HepG2 (cell line): ENCODE results near the gene PMVK. TPM values are rescaled to one million over a fixed set of nuclear protein-coding genes. Genes with fewer than 3 reads are reported as not detected.

Source experiments
- AGO1 ChIP-seq: fragments of 200-400 bp; formaldehyde crosslinking; IDR thresholded peaks from 2 replicates; pipeline ENCODE4 v1.6.1; 2017; ENCODE audit warnings: mild to moderate bottlenecking, low read depth, low read length, moderate library complexity; ENCODE audit not compliant: poor library complexity, severe bottlenecking
- ATRX ChIP-seq: sonication (generic); formaldehyde crosslinking; IDR thresholded peaks from 2 replicates; pipeline ENCODE4 v1.4.0; 2020; ENCODE audit warnings: missing genetic modification reagents, borderline replicate concordance
- EED ChIP-seq: sonication (generic); formaldehyde crosslinking; IDR thresholded peaks from 2 replicates; pipeline ENCODE4 v1.5.0; 2020; ENCODE audit warnings: mild to moderate bottlenecking, missing genetic modification reagents
- MYNN ChIP-seq: sonication (generic); formaldehyde crosslinking; IDR thresholded peaks from 2 replicates; pipeline ENCODE4 v1.4.0; 2020; ENCODE audit warnings: mild to moderate bottlenecking, low read depth, missing genetic modification reagents
- NFATC3 ChIP-seq: sonication (generic); formaldehyde crosslinking; IDR thresholded peaks from 2 replicates; pipeline ENCODE4 v1.5.1; 2020; ENCODE audit warnings: mild to moderate bottlenecking, missing genetic modification reagents
- NFE2 ChIP-seq: sonication (generic); formaldehyde crosslinking; IDR thresholded peaks from 2 replicates; pipeline ENCODE4 v1.4.0; 2020; ENCODE audit warnings: missing genetic modification reagents
- PHF21A ChIP-seq: sonication (generic); formaldehyde crosslinking; IDR thresholded peaks from 2 replicates; pipeline ENCODE4 v1.5.0; 2020; ENCODE audit warnings: mild to moderate bottlenecking, missing genetic modification reagents
- PLSCR1 ChIP-seq: sonication (generic); formaldehyde crosslinking; IDR thresholded peaks from 2 replicates; pipeline ENCODE4 v1.5.0; 2020; ENCODE audit warnings: missing genetic modification reagents, mild to moderate bottlenecking, borderline replicate concordance
- SMAD3 ChIP-seq: sonication (generic); formaldehyde crosslinking; IDR thresholded peaks from 2 replicates; pipeline ENCODE4 v1.4.0; 2020; ENCODE audit warnings: missing genetic modification reagents
- STAG1 ChIP-seq: sonication (generic); formaldehyde crosslinking; IDR thresholded peaks from 2 replicates; pipeline ENCODE4 v1.4.0; 2020; ENCODE audit warnings: missing genetic modification reagents
- TFDP2 ChIP-seq: sonication (generic); formaldehyde crosslinking; IDR thresholded peaks from 2 replicates; pipeline ENCODE4 v1.4.0; 2020; ENCODE audit warnings: missing genetic modification reagents
- THYN1 ChIP-seq: sonication (generic); formaldehyde crosslinking; IDR thresholded peaks from 2 replicates; pipeline ENCODE4 v1.8.1; 2023; ENCODE audit warnings: low read depth, mild to moderate bottlenecking, moderate library complexity, missing genetic modification reagents, borderline replicate concordance
- ZNF180 ChIP-seq: sonication (generic); formaldehyde crosslinking; IDR thresholded peaks from 2 replicates; pipeline ENCODE4 v1.4.0; 2020; ENCODE audit warnings: low read depth, missing genetic modification reagents, borderline replicate concordance
- ZNF234 ChIP-seq: sonication (generic); formaldehyde crosslinking; conservative IDR thresholded peaks from 2 replicates; pipeline ENCODE4 v1.5.1; 2020; ENCODE audit warnings: mild to moderate bottlenecking, missing genetic modification reagents
- ZNF337 ChIP-seq: sonication (generic); formaldehyde crosslinking; IDR thresholded peaks from 2 replicates; pipeline ENCODE4 v1.5.1; 2020; ENCODE audit warnings: missing genetic modification reagents, low read depth, mild to moderate bottlenecking, borderline replicate concordance
- ZNF484 ChIP-seq: sonication (generic); formaldehyde crosslinking; IDR thresholded peaks from 2 replicates; pipeline ENCODE4 v1.5.1; 2020; ENCODE audit warnings: mild to moderate bottlenecking, low read depth, missing genetic modification reagents, borderline replicate concordance
- ZNF644 ChIP-seq: IDR thresholded peaks from 2 replicates; pipeline ENCODE4 v1.6.1; 2016; ENCODE audit warnings: low read depth
- ZNF7 ChIP-seq: IDR thresholded peaks from 2 replicates; pipeline ENCODE4 v1.6.1; 2016; ENCODE audit warnings: missing biosample characterization, missing genetic modification reagents
- ZNF768 ChIP-seq: sonication (generic); formaldehyde crosslinking; IDR thresholded peaks from 2 replicates; pipeline ENCODE4 v1.4.0; 2020; ENCODE audit warnings: missing genetic modification reagents
- ZNF773 ChIP-seq: sonication (generic); formaldehyde crosslinking; IDR thresholded peaks from 2 replicates; pipeline ENCODE4 v1.4.0; 2020; ENCODE audit warnings: missing genetic modification reagents, borderline replicate concordance
- ZNF879 ChIP-seq: sonication (generic); formaldehyde crosslinking; IDR thresholded peaks from 2 replicates; pipeline ENCODE4 v1.8.1; 2023; ENCODE audit warnings: missing genetic modification reagents
- ZSCAN25 ChIP-seq: sonication (generic); formaldehyde crosslinking; IDR thresholded peaks from 2 replicates; pipeline ENCODE4 v1.8.0; 2022; ENCODE audit warnings: mild to moderate bottlenecking, missing genetic modification reagents
- polyA plus RNA-seq, 8 experiments: library from polyadenylated mRNA; depleted of rRNA in 3 of 8; stranded (reverse) in 7 of 8; unstranded in 1 of 8; fragments of >200 nt; fragmentation: Illumina TruSeq in 4 of 8; extraction: Trizol in 4 of 8; gene quantifications; 2 replicates each; pipeline versions ENCODE4 v1.2.1 to v1.2.3, GENCODE V29; 2011 to 2016; ENCODE audit warnings: low read depth in 4 of 8, missing spikeins in 1 of 8, mixed read lengths in 1 of 8; ENCODE audit not compliant: insufficient read depth in 1 of 8
- total RNA-seq, 5 experiments: library from RNA; depleted of rRNA; stranded (reverse); fragments of >200 nt; fragmentation: Illumina TruSeq; extraction: Trizol; gene quantifications; 2 replicates each; pipeline ENCODE4 v1.2.3, GENCODE V29; 2016; ENCODE audit warnings: low read depth in 1 of 5
- TF ChIP-seq, protein P1 (sequence below): sonication (generic); formaldehyde crosslinking; IDR thresholded peaks from 2 replicates; pipeline ENCODE4 v1.8.1; 2023; ENCODE audit warnings: missing genetic modification reagents, mild to moderate bottlenecking, borderline replicate concordance
- TF ChIP-seq, protein P2 (sequence below): sonication (generic); formaldehyde crosslinking; IDR thresholded peaks from 2 replicates; pipeline ENCODE4 v1.4.0; 2020; ENCODE audit warnings: missing genetic modification reagents

The PMVK gene
- total and polyA plus RNA-seq, 2 of the 13 experiments (the other 11 are each of a cell fraction or from before 2014, with no cell fraction given): 3.9 to 12.6 TPM

DNA sequence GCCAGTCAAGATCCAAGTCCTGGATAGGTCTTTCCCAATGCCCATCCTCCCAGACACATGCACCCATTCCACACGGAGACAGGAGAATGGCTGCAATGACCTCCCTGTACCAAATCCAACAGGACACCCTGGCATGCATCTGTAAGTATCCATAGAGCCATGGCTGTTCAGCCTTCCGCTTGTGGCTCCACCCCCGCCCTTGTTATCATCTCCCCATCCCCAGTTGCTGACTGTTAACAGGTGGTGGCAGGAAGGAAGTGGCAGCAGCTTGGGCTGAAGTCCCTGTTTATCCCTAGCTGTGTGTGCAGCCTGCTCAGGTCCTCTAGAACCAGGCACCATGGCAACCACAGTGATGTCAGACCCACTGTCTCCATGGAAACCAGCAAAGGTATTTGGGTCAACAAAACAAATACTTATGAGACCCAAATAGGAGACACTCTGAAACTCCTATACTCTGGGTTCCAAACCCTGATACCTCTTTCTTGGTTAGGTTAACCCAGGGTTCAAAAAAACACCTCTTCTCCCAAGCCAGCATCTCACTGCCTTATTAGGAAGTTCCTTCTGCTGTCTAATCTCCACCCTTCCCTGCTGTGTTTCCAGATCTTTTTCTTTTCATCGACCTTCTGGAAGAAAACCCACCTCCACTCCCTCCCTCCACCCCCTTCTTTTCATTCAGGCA, 18.7 kb upstream of the PMVK start (continued):
- TF ChIP-seq TFDP2 (CRISPR knock-in tag) (no peak), ZNF234 (CRISPR knock-in tag) (no peak), ZNF484 (no peak), THYN1 (no peak), ZNF337 (CRISPR knock-in tag) (no peak), ZNF7 (CRISPR knock-in tag) (no peak), ATRX (CRISPR knock-in tag) (no peak), PLSCR1 (CRISPR knock-in tag) (no peak), ZNF879 (no peak), AGO1 (no peak), EED (CRISPR knock-in tag) (no peak), ZSCAN25 (CRISPR knock-in tag) (no peak), ZNF180 (CRISPR knock-in tag) (no peak), SMAD3 (CRISPR knock-in tag) (no peak), STAG1 (CRISPR knock-in tag) (no peak), ZNF773 (CRISPR knock-in tag) (no peak), MYNN (CRISPR knock-in tag) (no peak), ZNF644 (CRISPR knock-in tag) (no peak), NFE2 (CRISPR knock-in tag) (no peak), ZNF768 (CRISPR knock-in tag) (no peak), NFATC3 (CRISPR knock-in tag) (no peak), PHF21A (no peak)
- TF ChIP-seq, protein P1, sequence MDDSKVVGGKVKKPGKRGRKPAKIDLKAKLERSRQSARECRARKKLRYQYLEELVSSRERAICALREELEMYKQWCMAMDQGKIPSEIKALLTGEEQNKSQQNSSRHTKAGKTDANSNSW (CRISPR knock-in tag): no peak
- TF ChIP-seq, protein P2, sequence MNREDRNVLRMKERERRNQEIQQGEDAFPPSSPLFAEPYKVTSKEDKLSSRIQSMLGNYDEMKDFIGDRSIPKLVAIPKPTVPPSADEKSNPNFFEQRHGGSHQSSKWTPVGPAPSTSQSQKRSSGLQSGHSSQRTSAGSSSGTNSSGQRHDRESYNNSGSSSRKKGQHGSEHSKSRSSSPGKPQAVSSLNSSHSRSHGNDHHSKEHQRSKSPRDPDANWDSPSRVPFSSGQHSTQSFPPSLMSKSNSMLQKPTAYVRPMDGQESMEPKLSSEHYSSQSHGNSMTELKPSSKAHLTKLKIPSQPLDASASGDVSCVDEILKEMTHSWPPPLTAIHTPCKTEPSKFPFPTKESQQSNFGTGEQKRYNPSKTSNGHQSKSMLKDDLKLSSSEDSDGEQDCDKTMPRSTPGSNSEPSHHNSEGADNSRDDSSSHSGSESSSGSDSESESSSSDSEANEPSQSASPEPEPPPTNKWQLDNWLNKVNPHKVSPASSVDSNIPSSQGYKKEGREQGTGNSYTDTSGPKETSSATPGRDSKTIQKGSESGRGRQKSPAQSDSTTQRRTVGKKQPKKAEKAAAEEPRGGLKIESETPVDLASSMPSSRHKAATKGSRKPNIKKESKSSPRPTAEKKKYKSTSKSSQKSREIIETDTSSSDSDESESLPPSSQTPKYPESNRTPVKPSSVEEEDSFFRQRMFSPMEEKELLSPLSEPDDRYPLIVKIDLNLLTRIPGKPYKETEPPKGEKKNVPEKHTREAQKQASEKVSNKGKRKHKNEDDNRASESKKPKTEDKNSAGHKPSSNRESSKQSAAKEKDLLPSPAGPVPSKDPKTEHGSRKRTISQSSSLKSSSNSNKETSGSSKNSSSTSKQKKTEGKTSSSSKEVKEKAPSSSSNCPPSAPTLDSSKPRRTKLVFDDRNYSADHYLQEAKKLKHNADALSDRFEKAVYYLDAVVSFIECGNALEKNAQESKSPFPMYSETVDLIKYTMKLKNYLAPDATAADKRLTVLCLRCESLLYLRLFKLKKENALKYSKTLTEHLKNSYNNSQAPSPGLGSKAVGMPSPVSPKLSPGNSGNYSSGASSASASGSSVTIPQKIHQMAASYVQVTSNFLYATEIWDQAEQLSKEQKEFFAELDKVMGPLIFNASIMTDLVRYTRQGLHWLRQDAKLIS (CRISPR knock-in tag): no peak
